HUES48 (cell line): ENCODE data around the gene C1orf226.

Source experiments
- H3K27ac ChIP-seq: one replicate; pipeline ENCODE4 v1.7.0; 2013; ENCODE audit warnings: low read depth, low read length, inconsistent platforms
- H3K27me3 ChIP-seq: 2 replicates; pipeline ENCODE4 v1.6.1; 2013; ENCODE audit warnings: mild to moderate bottlenecking, low read length; ENCODE audit not compliant: control insufficient read depth, insufficient read depth
- H3K36me3 ChIP-seq: 2 replicates; pipeline ENCODE4 v1.6.1; 2013; ENCODE audit warnings: low read length; ENCODE audit not compliant: control insufficient read depth, insufficient read depth
- H3K4me1 ChIP-seq: 2 replicates; pipeline ENCODE4 v1.6.1; 2013; ENCODE audit warnings: mild to moderate bottlenecking, low read length; ENCODE audit not compliant: control insufficient read depth, insufficient read depth
- H3K4me3 ChIP-seq: 2 replicates; pipeline ENCODE4 v1.5.1; 2013; ENCODE audit warnings: mild to moderate bottlenecking, low read depth, low read length
- H3K9ac ChIP-seq: 2 replicates; pipeline ENCODE4 v1.6.1; 2013; ENCODE audit warnings: mild to moderate bottlenecking, low read depth, low read length, moderate library complexity
- H3K9me3 ChIP-seq: 2 replicates; pipeline ENCODE4 v1.6.1; 2013; ENCODE audit warnings: low read length; ENCODE audit not compliant: control insufficient read depth, insufficient read depth

The C1orf226 gene

GRCh38 chr1:162385280-162385623 lies 3.7 kb downstream of the C1orf226 start:
- Histone ChIP-seq H3K4me3 (no peak overlapping the region), H3K9ac (no peak overlapping the region), H3K27ac (no peak overlapping the region), H3K27me3 (no peaks in the 10 kb centered on the region), H3K36me3 (peaks cover 7% of the 10 kb centered on the region; the same call in 1 of the 2 replicates), H3K4me1 (peaks cover 3% of the 10 kb centered on the region; the same call in 1 of the 2 replicates), H3K9me3 (no peaks in the 10 kb centered on the region)

GRCh38 chr1:162385702-162386101 lies 4.2 kb downstream of the C1orf226 start:
- no peaks in the 10 kb centered on the region for H3K27me3 ChIP-seq
- no peak overlapping the region for H3K9ac ChIP-seq
- H3K36me3 ChIP-seq: peaks cover 7% of the 10 kb centered on the region; the same call in 1 of the 2 replicates
- H3K4me3 ChIP-seq: no peak overlapping the region
- H3K27ac ChIP-seq: no peak overlapping the region
- peaks cover 3% of the 10 kb centered on the region; the same call in 1 of the 2 replicates for H3K4me1 ChIP-seq
- H3K9me3 ChIP-seq: no peaks in the 10 kb centered on the region

GRCh38 chr1:162386292-162387225 lies 5.0 kb downstream of the C1orf226 start:
- Histone ChIP-seq H3K9me3 (no peaks in the 10 kb centered on the region), H3K27me3 (no peaks in the 10 kb centered on the region), H3K4me3 (no peak overlapping the region), H3K9ac (no peak overlapping the region), H3K4me1 (peaks cover 7% of the 10 kb centered on the region), H3K27ac (no peak overlapping the region), H3K36me3 (peaks cover 7% of the 10 kb centered on the region; the same call in 1 of the 2 replicates)

- H3K4me1 ChIP-seq: peaks cover 10% of the 10 kb centered on the region
Observed at GRCh38 chr1:162387226-162388082, 5.9 kb downstream of the C1orf226 start.

GRCh38 chr1:162388083-162388594 lies 6.6 kb downstream of the C1orf226 start:
- Histone ChIP-seq H3K9me3 (no peaks in the 10 kb centered on the region), H3K9ac (no peak overlapping the region), H3K4me1 (peaks cover 10% of the 10 kb centered on the region), H3K27me3 (no peaks in the 10 kb centered on the region), H3K4me3 (no peak overlapping the region), H3K27ac (no peak overlapping the region), H3K36me3 (peaks cover 3% of the 10 kb centered on the region; the same call in 1 of the 2 replicates)

More at GRCh38 chr1:162387226-162388082, 5.9 kb downstream of the C1orf226 start:
- H3K27me3 ChIP-seq: no peaks in the 10 kb centered on the region
- no peaks in the 10 kb centered on the region for H3K9me3 ChIP-seq
- no peak overlapping the region for H3K4me3 ChIP-seq
- H3K27ac ChIP-seq: no peak overlapping the region
- H3K9ac ChIP-seq: no peak overlapping the region
- peaks cover 7% of the 10 kb centered on the region; the same call in 1 of the 2 replicates for H3K36me3 ChIP-seq

GRCh38 chr1:162388615-162389014 lies 7.1 kb downstream of the C1orf226 start:
- peaks cover 10% of the 10 kb centered on the region for H3K4me1 ChIP-seq
- no peak overlapping the region for H3K9ac ChIP-seq
- no peaks in the 10 kb centered on the region for H3K36me3 ChIP-seq
- H3K4me3 ChIP-seq: no peak overlapping the region
- no peaks in the 10 kb centered on the region for H3K27me3 ChIP-seq
- H3K27ac ChIP-seq: no peak overlapping the region
- H3K9me3 ChIP-seq: no peaks in the 10 kb centered on the region

GRCh38 chr1:162389021-162389818 lies 7.7 kb downstream of the C1orf226 start:
- Histone ChIP-seq H3K9me3 (no peaks in the 10 kb centered on the region), H3K4me3 (no peak overlapping the region), H3K4me1 (peaks cover 10% of the 10 kb centered on the region), H3K27ac (no peak overlapping the region), H3K27me3 (no peaks in the 10 kb centered on the region), H3K9ac (no peak overlapping the region), H3K36me3 (no peaks in the 10 kb centered on the region)

GRCh38 chr1:162389971-162390370 lies 8.4 kb downstream of the C1orf226 start:
- no peaks in the 10 kb centered on the region for H3K27me3 ChIP-seq
- no peak overlapping the region for H3K9ac ChIP-seq
- H3K9me3 ChIP-seq: no peaks in the 10 kb centered on the region
- no peak overlapping the region for H3K27ac ChIP-seq
- H3K36me3 ChIP-seq: no peaks in the 10 kb centered on the region
- H3K4me1 ChIP-seq: peaks cover 10% of the 10 kb centered on the region
- H3K4me3 ChIP-seq: no peak overlapping the region

- H3K4me3 ChIP-seq: no peak overlapping the region
- no peak overlapping the region for H3K9ac ChIP-seq
Observed at GRCh38 chr1:162390396-162391185, 9.1 kb downstream of the C1orf226 start.

More at GRCh38 chr1:162390396-162391185, 9.1 kb downstream of the C1orf226 start:
- peaks cover 10% of the 10 kb centered on the region for H3K4me1 ChIP-seq
- H3K27ac ChIP-seq: no peak overlapping the region
- no peaks in the 10 kb centered on the region for H3K36me3 ChIP-seq
- no peaks in the 10 kb centered on the region for H3K27me3 ChIP-seq
- no peaks in the 10 kb centered on the region for H3K9me3 ChIP-seq
